GM12874 (cell line): ENCODE data around the gene RPS6KL1.

Experiments
- TF ChIP-seq, protein P1 (sequence below): IDR thresholded peaks from 2 replicates; pipeline ENCODE4 v1.5.1; 2011; ENCODE audit warnings: low read depth, mild to moderate bottlenecking, control low read depth, low read length, moderate library complexity; ENCODE audit not compliant: insufficient read depth

RPS6KL1 gene

DNA sequence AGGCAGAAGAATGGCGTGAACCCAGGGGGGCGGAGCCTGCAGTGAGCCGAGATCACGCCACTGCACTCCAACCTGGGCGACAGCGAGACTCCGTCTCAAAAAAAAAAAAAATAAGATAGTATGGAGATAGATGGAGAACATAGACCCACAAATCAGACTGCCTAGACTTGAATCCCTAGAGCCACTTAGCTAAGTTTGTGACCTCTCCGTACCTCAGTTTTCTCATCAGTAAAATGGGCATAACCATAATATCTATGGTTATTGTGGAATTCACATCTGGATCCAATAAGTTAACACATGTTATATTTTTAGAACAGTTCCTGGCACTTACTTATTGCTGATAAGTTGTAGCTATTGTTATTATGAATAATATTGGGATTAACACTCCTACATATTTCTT lies 54.3 kb downstream of the RPS6KL1 start:
- TF ChIP-seq, protein P1, sequence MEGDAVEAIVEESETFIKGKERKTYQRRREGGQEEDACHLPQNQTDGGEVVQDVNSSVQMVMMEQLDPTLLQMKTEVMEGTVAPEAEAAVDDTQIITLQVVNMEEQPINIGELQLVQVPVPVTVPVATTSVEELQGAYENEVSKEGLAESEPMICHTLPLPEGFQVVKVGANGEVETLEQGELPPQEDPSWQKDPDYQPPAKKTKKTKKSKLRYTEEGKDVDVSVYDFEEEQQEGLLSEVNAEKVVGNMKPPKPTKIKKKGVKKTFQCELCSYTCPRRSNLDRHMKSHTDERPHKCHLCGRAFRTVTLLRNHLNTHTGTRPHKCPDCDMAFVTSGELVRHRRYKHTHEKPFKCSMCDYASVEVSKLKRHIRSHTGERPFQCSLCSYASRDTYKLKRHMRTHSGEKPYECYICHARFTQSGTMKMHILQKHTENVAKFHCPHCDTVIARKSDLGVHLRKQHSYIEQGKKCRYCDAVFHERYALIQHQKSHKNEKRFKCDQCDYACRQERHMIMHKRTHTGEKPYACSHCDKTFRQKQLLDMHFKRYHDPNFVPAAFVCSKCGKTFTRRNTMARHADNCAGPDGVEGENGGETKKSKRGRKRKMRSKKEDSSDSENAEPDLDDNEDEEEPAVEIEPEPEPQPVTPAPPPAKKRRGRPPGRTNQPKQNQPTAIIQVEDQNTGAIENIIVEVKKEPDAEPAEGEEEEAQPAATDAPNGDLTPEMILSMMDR: no peak

DNA sequence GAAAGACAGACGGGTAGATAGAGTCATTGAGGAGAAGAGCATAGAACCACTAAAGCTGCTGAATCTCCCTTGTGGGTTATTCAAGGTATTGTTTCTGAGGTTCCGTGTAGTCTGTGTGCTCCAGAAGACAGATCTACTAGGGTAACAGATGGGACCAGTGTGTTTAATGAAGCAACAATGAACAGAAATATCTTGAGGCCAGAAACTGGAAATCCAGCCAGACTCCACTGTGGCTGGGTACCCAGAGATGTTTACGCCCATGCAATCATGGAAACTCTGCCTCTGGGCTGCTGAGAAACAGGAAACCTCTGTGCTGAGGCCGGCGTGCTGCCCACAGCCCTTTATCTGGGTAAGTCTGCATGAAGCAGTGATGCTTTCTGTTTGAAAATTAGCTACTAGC lies 55.4 kb downstream of the RPS6KL1 start:
- TF ChIP-seq, protein P1: no peak

GRCh38 chr14:74866708-74867389 lies 56.2 kb downstream of the RPS6KL1 start:
- TF ChIP-seq, protein P1: no peak

DNA sequence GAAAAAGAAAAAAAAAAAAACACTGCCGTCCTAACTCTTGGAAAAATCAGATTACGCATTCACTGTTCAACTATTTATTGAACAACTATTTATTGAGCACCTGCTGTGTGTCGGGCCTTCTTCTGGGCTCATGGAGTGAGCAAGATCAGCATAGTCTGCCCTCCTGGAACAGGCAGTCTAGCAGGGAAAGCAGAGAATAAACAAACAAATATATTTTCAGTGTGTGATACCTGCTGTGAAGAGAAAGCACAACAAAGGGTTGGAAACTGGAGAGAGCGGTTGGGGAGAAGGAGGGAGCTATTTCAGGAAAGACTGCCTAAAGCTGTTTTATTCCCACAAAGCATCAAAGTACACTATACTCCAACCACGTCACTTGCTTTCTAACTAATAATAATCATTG lies 57.9 kb downstream of the RPS6KL1 start:
- TF ChIP-seq, protein P1: no peak

- TF ChIP-seq, protein P1: no peak
Measured at GRCh38 chr14:74864198-74864597, 58.9 kb downstream of the RPS6KL1 start.

DNA sequence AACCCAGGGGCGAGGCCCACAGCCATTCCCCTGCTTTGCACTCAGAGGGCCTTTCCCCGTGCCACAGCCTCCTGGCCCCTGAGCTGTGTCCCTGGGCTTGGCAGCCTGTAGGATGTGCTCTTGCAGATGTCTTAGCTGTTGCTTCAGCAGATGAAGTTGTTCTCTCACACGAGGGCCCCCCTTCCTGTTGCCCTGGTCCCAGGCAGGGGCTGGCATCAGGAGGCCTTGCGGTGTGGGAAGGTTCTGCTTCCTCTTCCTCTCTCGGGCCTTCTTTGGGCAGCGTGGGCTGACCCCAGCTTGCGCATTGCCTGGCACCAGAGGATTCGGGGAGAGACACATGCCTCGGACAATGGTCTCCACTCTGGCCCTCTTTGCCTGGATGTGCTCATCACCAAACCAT lies 59.8 kb downstream of the RPS6KL1 start:
- TF ChIP-seq, protein P1: no peak

DNA sequence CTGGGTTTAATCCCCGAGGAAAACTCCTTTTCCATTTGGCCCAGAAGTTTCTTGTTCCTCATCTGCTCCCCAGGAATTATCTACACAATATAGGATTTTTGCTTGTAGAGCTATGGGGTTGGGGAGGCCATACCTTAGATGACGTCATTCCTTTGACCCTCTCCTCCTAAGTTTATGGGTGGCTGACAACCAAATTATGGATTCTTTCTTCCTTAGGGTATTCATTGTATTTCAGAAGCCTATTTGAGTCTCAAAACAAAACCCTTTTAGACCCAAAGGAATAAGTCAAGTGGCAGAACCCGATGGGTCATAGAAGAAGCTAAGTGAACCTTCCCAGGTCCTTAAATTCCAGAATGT lies 61.3 kb downstream of the RPS6KL1 start:
- TF ChIP-seq, protein P1: no peak
